Stimulated activated naive CD4-positive, alpha-beta T cell (primary cell): ENCODE data around the gene TEX38.
"Not testable (repeated sequence)": the region's sequence is repeated elsewhere in the genome, so short reads cannot be mapped to it uniquely, and the experiment has no call there.

Experiments
- DNase-seq, 6 experiments: peaks; one replicate each; lab custom pipeline; 2025; lab: John Stamatoyannopoulos, UW

The TEX38 gene

DNA sequence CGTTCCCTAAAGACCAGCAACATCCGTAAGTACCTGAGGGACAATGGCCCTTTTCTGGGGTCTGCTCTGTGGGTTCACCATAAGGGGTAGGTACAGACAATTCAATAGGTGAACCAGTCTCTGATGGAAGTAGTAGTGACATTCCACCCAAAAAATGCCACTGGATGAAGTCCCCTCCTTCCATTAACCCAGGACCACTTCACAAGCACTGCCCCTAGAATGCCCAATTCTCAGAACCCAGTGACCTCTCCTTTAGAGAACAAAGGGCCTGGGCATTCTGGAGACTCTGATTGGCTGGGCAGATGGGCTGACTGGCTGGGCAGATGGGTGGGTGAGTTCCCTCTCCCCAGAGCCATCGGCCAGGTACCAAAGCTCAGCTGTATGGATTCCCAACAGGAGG is at the start of gene TEX38:
TEX38 (plus strand) TSS at position 301 of the 400 bp plus-strand sequence; CDS start at position 382, 81 bp downstream.
- no peak for DNase-seq

GRCh38 chr1:46621930-46622329 is 49.7 kb upstream of the TEX38 start:
- DNase-seq, result no peak

DNA sequence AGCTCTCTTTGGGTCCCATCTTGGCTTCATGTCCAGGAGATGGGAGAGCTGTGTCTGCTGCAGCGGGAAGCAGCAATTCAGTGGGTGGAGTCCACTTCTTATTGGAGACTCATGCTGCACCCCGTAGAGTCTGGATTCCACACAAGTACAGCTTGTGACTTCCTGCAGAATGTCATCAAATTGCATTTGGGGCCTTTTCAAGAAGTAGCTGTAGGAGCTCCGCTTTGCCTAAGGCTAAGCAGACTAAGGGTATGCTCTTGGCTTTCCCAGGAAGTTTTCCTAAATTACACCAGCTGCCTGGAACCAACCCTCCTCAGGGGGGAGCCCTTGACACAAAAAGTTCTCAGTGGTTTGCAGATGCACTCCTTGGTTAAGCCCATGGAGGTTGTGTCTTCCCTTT is 49.3 kb upstream of the TEX38 start:
- DNase-seq, result no peak

- DNase-seq, result no peak
Observed at GRCh38 chr1:46623743-46624644, 47.7 kb upstream of the TEX38 start.

- no peak for DNase-seq
Observed at GRCh38 chr1:46630719-46631118, 40.9 kb upstream of the TEX38 start.

DNA sequence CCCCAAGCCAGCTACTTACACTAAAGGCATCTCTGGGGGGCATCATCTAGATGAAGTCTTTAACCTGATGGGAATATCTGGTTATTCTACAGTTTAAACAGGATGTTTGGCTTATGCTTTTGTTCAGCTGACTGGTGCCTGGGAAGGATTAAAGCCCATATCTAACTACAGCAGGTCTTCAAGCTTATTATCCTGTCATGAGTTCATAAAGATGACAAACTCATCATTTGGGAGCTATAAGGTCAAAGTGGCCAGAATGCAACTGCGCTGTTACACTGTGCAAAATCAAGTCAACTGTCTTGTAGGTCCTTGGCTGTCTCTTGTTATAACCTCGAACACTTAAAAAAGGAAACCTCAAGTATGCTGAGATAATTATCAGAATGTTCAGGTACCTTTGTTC is 36.4 kb upstream of the TEX38 start:
- no peak for DNase-seq

- no peak for DNase-seq
Observed at GRCh38 chr1:46637444-46638083, 34.1 kb upstream of the TEX38 start.

- DNase-seq, result no peak
Observed at GRCh38 chr1:46638921-46639320, 32.7 kb upstream of the TEX38 start.

- DNase-seq, result no peak
Observed at GRCh38 chr1:46639547-46639946, 32.1 kb upstream of the TEX38 start.

- DNase-seq, result no peak
Observed at GRCh38 chr1:46642115-46642680, 29.5 kb upstream of the TEX38 start.

- DNase-seq, result no peak
Observed at GRCh38 chr1:46643368-46643775, 28.3 kb upstream of the TEX38 start.

DNA sequence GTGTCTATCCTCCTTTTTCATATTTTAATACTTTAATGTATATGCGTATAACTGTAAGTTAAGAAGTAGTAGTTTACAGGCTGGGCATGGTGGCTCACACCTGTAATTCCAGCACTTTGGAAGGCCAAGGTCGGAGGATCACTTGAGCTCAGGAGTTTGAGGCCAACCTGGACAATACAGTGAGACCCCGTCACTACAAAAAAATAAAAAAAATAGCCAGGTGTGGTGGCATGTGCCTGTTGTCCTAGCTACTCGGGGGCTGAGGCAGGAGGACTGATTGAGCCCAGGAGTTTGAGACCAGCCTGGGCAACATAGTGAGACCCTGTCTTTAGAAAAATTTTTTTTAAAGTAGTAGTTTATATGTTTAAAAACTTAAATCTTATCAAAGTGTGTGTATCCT is 25.8 kb upstream of the TEX38 start:
- no peak for DNase-seq

- DNase-seq, result no peak
Observed at GRCh38 chr1:46646331-46646730, 25.3 kb upstream of the TEX38 start.

DNA sequence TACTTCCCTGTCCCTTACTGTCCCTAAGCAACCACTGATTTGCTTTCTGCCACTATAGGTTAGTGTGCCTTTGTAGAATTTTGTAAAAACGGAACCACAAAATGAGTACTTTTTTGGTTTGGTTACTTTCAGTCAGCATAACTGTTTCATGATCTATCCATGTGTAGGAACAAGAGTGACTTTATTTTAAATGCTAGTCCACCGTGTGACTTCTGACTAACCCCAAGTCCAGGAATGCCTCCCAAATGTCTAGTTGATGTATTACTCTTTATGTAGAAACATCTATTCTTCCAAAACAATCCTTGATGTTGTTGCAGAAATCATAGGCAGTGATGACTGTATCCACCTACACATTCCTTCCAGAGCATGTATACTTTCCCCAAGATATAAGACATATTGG is 24.8 kb upstream of the TEX38 start:
- no peak for DNase-seq

GRCh38 chr1:46647611-46648010 is 24.0 kb upstream of the TEX38 start:
- no peak for DNase-seq

GRCh38 chr1:46649764-46650163 is 21.9 kb upstream of the TEX38 start:
- DNase-seq, result no peak

DNA sequence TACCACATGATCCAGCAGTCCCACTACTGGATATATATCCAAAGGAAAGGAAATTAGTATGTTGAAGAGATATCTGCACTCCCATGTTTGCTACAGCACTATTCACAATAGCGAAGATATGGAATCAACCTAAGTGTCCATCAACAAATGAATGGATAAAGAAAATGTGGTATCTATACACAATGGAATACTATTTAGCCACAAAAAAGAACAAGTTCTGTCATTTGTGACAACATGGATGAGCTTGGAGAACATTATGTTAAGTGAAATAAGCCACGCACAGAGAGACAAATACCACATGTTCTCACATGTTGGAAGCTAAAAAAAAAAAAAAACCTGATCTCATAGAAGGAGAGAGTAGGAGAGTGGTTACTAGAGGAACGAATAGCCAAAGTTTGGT is 21.2 kb upstream of the TEX38 start:
- DNase-seq, result no peak

DNA sequence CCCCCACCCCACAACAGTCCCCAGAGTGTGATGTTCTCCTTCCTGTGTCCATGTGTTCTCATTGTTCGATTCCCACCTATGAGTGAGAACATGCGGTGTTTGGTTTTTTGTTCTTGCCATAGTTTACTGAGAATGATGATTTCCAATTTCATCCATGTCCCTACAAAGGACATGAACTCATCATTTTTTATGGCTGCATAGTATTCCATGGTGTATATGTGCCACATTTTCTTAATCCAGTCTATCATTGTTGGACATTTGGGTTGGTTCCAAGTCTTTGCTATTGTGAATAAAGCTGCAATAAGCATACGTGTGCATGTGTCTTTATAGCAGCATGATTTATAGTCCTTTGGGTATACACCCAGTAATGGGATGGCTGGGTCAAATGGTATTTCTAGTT is 20.5 kb upstream of the TEX38 start:
- not testable (repeated sequence) for DNase-seq

DNA sequence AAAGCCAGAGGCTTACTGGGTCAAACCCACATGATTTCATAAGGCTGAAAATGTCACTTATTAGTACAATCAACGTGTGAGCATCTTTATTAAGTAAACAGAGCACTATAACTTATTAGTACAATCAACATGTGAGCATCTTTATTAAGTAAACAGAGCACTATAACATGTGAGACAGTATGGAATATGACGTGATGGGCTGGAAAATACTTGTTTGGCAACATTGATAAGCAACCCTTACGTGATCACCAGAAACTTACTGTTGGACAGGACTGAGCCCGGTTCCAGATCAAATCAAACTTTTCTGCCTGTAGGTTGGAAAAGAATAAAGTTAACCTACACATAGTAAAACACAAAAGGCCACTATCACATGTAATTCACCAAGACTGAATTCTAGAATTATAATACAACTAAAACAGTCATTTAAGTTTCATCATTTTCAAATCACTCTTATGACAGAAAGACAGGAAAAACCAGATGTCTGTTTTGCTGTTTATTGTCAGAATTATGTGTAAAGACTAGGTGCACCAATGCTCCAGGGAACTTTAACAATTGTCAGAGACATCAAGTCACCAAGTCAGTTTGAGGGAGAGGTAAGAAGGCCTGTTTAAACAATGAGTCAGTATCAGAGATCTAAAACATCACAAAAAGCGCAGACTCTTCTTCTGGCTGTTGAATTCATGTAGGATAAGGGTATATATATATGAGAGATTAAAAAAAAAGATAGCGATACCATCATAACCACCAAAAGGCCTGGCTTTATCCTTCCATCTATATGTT is 19.1 kb upstream of the TEX38 start:
- DNase-seq, result no peak

DNA sequence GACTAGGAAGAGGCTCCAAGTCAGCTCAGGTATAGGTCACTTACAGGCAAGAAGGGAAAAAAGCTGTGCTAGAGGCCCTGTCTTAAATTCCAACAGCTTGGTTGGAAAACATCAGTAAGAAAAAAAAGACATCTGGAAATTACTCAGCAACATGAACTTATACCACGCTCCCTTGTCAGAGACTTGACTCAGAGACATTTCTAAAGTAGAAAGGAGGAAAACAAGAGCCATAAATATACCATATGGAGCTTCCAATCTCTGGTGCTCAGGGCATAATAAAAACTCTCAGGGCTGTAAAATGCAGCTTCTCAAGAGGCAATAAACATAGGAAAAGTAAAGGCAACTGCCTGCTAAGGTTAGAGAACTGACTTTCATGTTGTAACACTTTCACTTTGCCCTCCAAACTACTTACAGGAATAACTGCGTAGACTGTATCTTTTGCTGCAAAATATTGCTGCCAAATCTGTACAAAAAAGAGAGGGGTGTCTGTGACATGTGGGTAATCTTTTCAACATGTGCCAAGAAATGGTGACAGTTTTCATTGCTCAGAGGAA is 18.2 kb upstream of the TEX38 start:
- DNase-seq, result no peak

DNA sequence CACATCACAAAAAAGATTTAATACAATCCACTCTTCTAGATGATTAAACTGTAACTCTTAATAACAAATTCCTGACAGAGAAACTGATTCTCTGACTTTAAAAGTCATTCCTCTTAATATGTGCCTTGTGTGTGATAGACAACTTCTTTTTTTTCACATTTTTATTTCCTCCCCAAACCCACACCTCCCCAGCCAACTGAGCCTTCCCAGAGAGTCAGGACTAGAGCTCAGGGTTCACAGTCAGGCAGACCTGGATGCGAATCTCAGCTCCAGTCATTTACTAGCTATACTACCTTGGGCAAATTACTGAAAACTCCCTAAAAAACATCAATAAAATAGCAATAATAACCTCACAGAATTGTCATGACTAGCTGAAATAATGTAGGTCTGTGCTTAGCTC is 17.6 kb upstream of the TEX38 start:
- no peak for DNase-seq

DNA sequence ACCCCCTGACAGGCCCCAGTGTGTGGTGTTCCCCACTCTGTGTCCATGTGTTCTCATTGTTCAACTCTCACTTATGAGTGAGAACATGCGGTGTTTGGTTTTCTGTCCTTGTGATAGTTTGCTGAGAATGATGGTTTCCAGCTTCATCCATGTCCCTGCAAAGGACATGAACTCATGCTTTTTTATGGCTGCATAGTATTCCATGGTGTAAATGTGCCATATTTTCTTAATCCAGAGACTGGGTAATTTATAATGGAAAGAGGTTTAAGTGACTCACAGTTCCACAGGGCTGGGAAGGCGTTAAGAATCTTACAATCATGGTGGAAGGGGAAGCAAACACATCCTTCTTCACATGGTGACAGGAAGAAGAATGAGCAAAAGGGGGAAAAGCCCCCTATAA is 17.0 kb upstream of the TEX38 start:
- DNase-seq, result not testable (repeated sequence)
